Measurements from ENCODE around the gene GNG7. TPM values are rescaled to one million over a fixed set of nuclear protein-coding genes. Genes with fewer than 3 reads are reported as not detected.
"Not testable (repeated sequence)": the region's sequence is repeated elsewhere in the genome, so short reads cannot be mapped to it uniquely, and the experiment has no call there.

GNG7 gene
- total RNA-seq, 1 donor = 0.45 TPM

DNA sequence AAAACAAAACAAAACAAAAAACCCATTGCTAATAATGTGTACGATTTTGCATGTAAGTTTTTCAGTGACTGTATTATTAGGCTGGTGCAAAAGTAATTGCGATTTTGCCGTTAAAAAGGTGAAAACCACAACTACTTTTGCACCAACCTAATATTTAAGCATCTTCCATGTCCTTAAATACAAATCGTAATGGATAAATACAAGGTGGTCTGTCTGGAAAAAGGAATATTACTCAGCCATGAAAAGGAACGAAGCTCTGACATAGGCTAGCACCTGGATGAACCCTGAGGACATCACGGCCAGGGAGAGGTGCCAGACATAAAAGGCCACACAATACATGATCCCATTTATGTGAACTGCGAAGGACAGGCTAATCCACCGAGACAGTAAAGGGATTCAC is 193.4 kb downstream of the GNG7 start:
- DNase-seq (ENCODE audit: low read depth) = no peak
- TF ChIP-seq CTCF (IDR thresholded peaks at IDR 0.05; ENCODE audit: insufficient read depth, low read length) = no peak
- no peak overlapping the region for H3K4me3 ChIP-seq (ENCODE audit: low read depth, low read length)

DNA sequence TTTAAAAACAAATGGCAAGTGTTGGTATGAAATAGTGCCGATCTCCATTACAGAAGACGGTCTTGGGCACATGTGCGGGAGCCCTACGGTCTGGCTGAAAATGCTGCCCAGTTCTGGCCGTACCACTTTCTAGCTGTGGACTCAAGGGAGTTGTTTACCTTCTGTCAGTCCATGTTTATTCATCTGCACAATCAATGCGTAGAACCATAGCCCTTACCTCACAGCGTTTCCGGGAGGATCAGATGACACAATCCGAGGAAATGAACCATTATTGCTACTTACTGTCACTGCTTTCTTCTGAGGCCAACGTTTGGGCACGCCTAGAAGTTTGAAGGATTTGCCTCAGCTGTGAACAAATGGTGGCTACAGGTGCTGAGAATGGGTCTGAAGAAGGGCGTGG is 195.4 kb downstream of the GNG7 start:
- peak; percentile 57 for DNase-seq (ENCODE audit: low read depth)
- TF ChIP-seq CTCF (IDR thresholded peaks at IDR 0.05; ENCODE audit: insufficient read depth, low read length) = no peak
- no peak overlapping the region for H3K4me3 ChIP-seq (ENCODE audit: low read depth, low read length)

DNA sequence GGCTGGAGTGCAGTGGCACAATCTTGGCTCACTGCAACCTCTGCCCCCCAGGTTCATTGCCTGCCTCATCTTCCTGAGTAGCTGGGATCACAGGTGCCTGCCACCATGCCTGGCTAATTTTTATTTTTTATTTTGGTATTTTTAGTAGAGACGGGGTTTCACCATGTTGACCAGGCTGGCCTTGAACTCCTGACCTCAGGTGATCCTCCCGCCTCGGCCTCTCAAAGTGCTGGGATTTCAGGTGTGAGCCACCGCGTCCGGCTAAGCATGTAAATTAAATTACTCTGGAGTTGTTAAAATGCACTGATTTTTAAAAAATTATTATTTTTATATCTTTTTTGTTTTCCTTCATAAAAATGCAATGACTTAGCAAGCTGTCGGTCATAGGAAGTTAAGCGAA is 195.8 kb downstream of the GNG7 start:
- H3K4me3 ChIP-seq (ENCODE audit: low read depth, low read length); DNase-seq (ENCODE audit: low read depth): not testable (repeated sequence)

DNA sequence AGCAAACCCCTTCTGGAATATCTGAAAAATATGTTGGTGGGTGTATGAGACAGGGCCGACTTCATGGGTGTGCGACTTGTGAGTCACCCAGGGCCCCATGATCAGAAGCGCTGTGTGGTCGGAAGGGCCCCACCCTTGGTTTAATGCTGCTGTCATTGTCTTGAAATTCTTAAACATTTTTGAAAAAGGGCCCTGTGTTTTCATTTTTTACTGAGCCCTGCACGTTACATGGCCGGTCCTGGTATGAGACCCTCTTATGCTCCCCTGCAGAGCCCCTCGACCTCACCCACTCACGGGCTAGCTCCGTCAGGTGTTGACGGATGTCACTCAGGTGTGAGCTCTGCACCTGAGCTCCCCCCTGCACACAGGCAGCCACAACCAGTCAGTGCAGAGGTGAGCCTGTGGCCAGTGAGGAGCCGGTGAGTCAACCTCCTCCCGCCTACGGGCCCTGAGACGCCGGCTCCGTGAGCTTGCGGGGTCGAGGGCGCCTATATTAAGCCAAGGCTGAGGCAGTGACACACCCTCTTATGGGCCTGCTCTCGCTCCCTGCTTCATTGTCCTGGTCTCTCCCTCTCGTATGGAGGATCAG is 198.9 kb downstream of the GNG7 start:
- peak; percentile 78 for DNase-seq (ENCODE audit: low read depth)
- no peak overlapping the region for H3K4me3 ChIP-seq (ENCODE audit: low read depth, low read length)
- TF ChIP-seq CTCF (IDR thresholded peaks at IDR 0.05; ENCODE audit: insufficient read depth, low read length) = no peak

- H3K4me3 ChIP-seq (ENCODE audit: low read depth, low read length) = no peak overlapping the region
- peak; percentile 55 for DNase-seq (ENCODE audit: low read depth)
- TF ChIP-seq CTCF (IDR thresholded peaks at IDR 0.05; ENCODE audit: insufficient read depth, low read length) = no peak
Measured at GRCh38 chr19:2500841-2501261, 201.6 kb downstream of the GNG7 start.

DNA sequence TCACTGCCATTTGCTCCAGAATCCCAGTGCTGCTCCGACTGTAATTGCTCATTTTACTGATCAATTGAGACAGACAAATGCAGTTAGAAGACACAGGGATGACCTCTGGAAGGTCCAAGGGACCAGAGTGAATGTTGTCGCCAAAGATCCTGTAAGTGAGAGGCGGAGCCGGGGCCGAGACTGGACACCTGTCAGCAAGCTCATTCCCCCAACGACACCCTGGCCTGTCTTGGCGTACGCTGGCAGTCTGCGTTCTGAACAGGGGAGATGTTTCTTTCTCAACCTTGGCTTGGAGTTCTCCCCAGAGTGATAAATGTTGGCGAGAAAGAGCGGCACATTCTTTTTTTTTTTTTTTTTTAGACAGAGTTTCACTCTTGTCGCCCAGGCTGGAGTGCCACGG is 202.3 kb downstream of the GNG7 start:
- TF ChIP-seq CTCF (IDR thresholded peaks at IDR 0.05; ENCODE audit: insufficient read depth, low read length) = no peak
- DNase-seq (ENCODE audit: low read depth) = no peak
- no peak overlapping the region for H3K4me3 ChIP-seq (ENCODE audit: low read depth, low read length)

- no peak for TF ChIP-seq CTCF (IDR thresholded peaks at IDR 0.05; ENCODE audit: insufficient read depth, low read length)
- no peak overlapping the region for H3K4me3 ChIP-seq (ENCODE audit: low read depth, low read length)
- no peak for DNase-seq (ENCODE audit: low read depth)
Measured at GRCh38 chr19:2497186-2497585, 205.3 kb downstream of the GNG7 start.

Measured in fibroblast of the aortic adventitia (primary cell).